ES-I3 (cell line): ENCODE results near the gene EIF3A.
"Not testable (repeated sequence)": the region's sequence is repeated elsewhere in the genome, so short reads cannot be mapped to it uniquely, and the experiment has no call there.

Source experiments
- H3K36me3 ChIP-seq: 2 replicates; pipeline ENCODE4 v1.6.1; 2013; ENCODE audit warnings: mild to moderate bottlenecking, low read length, control low read depth, moderate library complexity; ENCODE audit not compliant: insufficient read depth
- H3K4me1 ChIP-seq: 2 replicates; pipeline ENCODE4 v1.6.1; 2013; ENCODE audit warnings: mild to moderate bottlenecking, control low read depth, low read length; ENCODE audit not compliant: insufficient read depth
- H3K9ac ChIP-seq: 2 replicates; pipeline ENCODE4 v1.6.1; 2013; ENCODE audit warnings: low read depth, mild to moderate bottlenecking, low read length, moderate library complexity
- H3K9me3 ChIP-seq: 2 replicates; pipeline ENCODE4 v1.6.1; 2013; ENCODE audit warnings: mild to moderate bottlenecking, low read length, moderate library complexity; ENCODE audit not compliant: control insufficient read depth, insufficient read depth

The EIF3A gene

DNA sequence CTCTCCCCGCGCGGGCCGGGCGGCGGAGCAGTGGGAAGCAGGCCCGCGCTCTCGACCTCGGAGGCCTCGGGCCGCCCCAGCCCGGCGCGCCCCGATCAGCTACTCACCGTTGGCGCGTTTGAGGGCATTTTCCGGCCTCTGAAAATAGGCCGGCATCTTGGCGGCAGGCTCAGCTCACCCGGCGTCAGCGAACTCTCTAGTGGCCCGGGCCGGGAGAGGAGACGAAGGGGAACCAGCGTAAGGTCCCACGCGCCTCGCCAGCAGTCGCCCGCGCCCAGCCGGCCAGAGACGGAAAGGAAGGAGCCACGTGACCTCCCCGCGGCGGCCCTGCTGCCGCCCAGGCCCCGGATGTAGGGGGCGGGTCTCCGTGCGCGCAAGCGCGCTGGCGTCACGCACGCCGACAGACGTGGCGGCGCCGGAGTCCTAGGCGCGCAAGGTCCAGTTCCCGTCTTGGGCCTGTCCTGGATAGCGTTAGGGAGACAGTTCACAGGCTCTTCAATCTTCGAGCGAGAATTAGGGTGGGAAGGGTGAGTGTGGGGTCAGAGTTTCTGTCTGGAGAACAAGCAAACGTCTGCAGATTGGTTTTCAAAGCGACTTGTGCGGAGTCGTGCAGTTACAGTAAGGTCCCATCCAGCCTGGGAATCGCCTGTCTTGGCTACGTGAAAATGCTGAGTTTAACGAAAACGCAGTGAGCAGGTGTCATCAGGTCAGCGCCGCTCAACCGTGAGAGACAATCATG, at the start of gene EIF3A:
EIF3A (minus strand) TSS at position 297 of the 739 bp plus-strand sequence; CDS start at position 156, 141 bp downstream.
- no peaks in the 10 kb centered on the region for H3K36me3 ChIP-seq
- no peaks in the 10 kb centered on the region for H3K9me3 ChIP-seq
- peak within 1 kb of the TSS; percentile 89 for H3K9ac ChIP-seq
- H3K4me1 ChIP-seq, result no peaks in the 10 kb centered on the region

GRCh38 chr10:119129721-119130120, 49.1 kb upstream of the EIF3A start:
- Histone ChIP-seq H3K4me1 (no peaks in the 10 kb centered on the region), H3K36me3 (peaks cover 34% of the 10 kb centered on the region), H3K9me3 (no peaks in the 10 kb centered on the region), H3K9ac (no peak overlapping the region)

- no peaks in the 10 kb centered on the region for H3K4me1 ChIP-seq
- no peak overlapping the region for H3K9ac ChIP-seq
- H3K36me3 ChIP-seq, result peaks cover 21% of the 10 kb centered on the region
Measured at GRCh38 chr10:119125942-119126341, 45.3 kb upstream of the EIF3A start.

DNA sequence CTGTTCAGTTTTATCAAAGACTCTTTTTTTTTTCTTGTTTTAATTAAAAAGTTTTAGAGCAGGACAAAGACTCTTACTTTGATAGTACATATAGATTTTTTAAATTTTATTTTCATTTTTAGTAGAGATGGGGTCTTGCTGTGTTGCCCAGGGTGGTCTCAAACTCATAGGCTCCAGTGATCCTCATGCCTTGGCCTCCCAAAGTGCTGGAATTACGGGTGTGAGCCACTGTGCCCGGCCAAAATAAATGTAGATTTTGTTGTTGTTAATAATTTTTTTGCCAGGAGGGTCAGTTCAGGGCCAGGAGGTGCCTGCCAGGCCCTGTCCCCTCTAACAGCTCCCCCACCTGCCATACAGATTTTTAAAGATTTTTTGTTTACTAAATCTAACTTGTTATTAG, 40.3 kb upstream of the EIF3A start:
- Histone ChIP-seq H3K9me3 (no peaks in the 10 kb centered on the region), H3K36me3 (peaks cover 14% of the 10 kb centered on the region), H3K4me1 (no peaks in the 10 kb centered on the region), H3K9ac (no peak overlapping the region)

More at GRCh38 chr10:119125942-119126341, 45.3 kb upstream of the EIF3A start:
- no peaks in the 10 kb centered on the region for H3K9me3 ChIP-seq

DNA sequence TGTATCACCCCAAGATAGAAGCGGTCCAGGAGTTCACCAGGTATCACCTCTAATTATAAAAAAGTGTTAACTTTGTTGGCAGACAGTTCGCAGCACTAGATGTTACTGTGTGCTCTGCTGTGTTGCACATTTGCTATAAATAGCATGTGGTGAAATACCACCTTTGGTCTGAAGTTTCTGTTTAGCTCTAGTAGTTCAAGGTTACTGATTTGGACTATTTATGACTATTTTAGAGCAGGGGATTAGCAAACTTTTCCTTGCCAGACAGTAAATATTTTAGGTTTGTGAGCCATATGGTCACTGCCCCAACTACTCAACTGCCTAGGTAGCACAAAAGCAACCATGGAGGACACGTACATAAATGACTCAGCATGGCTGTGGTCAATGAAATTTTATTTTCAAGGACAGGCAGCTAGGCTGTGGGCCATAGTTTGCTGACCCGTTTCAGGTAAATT, 39.8 kb upstream of the EIF3A start:
- H3K4me1 ChIP-seq, result no peaks in the 10 kb centered on the region
- no peaks in the 10 kb centered on the region for H3K9me3 ChIP-seq
- H3K9ac ChIP-seq, result no peak overlapping the region
- peaks cover 14% of the 10 kb centered on the region for H3K36me3 ChIP-seq

GRCh38 chr10:119119400-119119799, 38.8 kb upstream of the EIF3A start:
- H3K36me3 ChIP-seq, result peaks cover 14% of the 10 kb centered on the region
- no peaks in the 10 kb centered on the region for H3K9me3 ChIP-seq
- H3K4me1 ChIP-seq, result no peaks in the 10 kb centered on the region
- H3K9ac ChIP-seq, result no peak overlapping the region

GRCh38 chr10:119118231-119118630, 37.6 kb upstream of the EIF3A start:
- H3K9me3 ChIP-seq, result no peaks in the 10 kb centered on the region
- H3K4me1 ChIP-seq, result no peaks in the 10 kb centered on the region
- H3K36me3 ChIP-seq, result peaks cover 14% of the 10 kb centered on the region
- no peak overlapping the region for H3K9ac ChIP-seq

DNA sequence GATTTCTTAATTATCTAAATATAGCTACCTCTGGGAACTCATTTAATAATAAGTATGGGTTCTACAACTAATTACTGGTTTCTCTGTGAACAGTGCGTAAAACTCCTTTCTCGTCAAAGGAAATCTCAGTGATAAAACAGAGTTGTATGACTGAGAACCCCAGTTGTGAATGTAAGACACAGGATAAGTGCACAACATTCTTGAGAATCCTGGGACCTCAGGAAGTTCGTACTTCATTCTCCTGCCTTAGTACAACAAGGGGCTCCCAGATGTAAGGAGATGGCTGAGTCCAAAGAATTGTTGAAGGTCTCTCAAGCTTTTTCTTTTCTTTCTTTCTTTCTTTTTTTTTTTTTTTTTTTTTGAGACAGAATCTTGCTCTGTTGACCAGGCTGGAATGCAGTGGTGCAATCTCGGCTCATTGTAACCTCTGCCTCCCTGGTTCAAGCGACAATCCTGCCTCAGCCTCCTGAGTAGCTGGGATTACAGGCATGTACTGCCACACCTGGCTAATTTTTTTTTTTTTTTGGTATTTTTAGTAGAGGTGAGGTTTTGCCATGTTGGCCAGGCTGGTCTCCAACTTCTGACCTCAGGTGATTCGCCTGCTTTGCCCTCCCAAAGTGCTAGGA, 35.8 kb upstream of the EIF3A start:
- no peak overlapping the region for H3K9ac ChIP-seq
- H3K9me3 ChIP-seq, result no peaks in the 10 kb centered on the region
- no peaks in the 10 kb centered on the region for H3K4me1 ChIP-seq
- H3K36me3 ChIP-seq, result peaks cover 11% of the 10 kb centered on the region

DNA sequence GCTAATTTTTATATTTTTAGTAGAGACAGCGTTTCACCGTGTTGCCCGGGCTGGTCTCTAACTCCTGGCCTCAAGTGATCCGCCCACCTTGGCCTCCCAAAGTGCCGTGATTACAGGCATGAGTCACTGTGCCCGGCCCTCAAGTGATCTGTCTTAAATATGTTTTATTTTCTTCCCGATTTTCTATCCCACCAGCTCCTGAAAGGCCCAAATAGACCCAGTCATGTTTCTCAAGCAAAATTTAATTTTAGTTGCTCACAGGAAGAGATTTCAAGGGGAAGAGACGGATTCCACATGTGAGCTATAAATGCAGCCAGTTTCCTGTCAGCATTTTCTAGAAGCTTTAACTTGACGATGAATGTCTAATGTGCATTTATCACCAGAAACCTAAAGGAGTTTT, 35.3 kb upstream of the EIF3A start:
- H3K4me1 ChIP-seq, result no peaks in the 10 kb centered on the region
- no peak overlapping the region for H3K9ac ChIP-seq
- H3K9me3 ChIP-seq, result no peaks in the 10 kb centered on the region
- peaks cover 10% of the 10 kb centered on the region for H3K36me3 ChIP-seq

GRCh38 chr10:119113751-119114732, 33.4 kb upstream of the EIF3A start:
- no peak overlapping the region for H3K9ac ChIP-seq
- H3K4me1 ChIP-seq, result no peaks in the 10 kb centered on the region
- H3K36me3 ChIP-seq, result peaks cover 3% of the 10 kb centered on the region; the same call in 1 of the 2 replicates

DNA sequence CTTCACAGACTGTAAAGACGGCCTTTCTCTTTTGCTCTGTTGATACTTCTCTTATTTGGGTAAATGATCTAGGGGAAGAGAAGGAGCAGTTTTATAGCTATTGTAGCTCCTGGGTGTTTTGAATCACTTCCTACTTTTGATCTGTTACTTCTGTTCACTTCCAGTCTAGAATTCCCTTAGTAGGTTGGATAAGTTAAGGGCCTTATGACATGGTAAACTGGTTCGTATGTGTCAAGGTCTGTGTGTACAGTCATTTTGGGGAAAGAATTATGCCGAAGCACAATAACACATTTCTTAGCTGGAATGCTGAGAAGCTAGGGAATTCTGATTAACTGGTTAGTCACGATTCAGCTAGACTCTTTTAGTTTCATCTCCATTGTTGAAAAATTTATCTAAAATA, 31.4 kb upstream of the EIF3A start:
- H3K36me3 ChIP-seq, result peaks cover 3% of the 10 kb centered on the region
- H3K9ac ChIP-seq, result no peak overlapping the region
- no peaks in the 10 kb centered on the region for H3K9me3 ChIP-seq
- no peaks in the 10 kb centered on the region for H3K4me1 ChIP-seq

More at GRCh38 chr10:119113751-119114732, 33.4 kb upstream of the EIF3A start:
- H3K9me3 ChIP-seq, result no peaks in the 10 kb centered on the region

DNA sequence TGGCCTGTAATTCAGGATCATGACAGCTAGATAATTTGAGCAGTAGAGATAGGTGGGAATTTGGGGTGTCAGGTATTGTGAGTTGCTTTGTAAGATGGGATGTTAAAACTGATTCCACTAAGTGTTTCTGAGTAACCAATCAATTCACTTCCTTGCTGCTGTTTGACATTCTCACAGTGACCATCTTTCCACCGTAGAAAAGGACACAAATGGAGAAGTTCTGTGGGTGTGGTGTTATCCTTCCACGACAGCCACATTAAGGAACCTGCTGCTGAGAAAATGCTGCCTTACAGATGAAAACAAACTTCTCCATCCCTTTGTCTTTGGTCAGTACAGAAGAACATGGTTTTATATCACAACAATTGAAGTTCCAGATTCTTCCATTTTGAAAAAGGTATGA, 27.2 kb upstream of the EIF3A start:
- not testable (repeated sequence) for H3K9me3 ChIP-seq, H3K9ac ChIP-seq, H3K36me3 ChIP-seq, H3K4me1 ChIP-seq

DNA sequence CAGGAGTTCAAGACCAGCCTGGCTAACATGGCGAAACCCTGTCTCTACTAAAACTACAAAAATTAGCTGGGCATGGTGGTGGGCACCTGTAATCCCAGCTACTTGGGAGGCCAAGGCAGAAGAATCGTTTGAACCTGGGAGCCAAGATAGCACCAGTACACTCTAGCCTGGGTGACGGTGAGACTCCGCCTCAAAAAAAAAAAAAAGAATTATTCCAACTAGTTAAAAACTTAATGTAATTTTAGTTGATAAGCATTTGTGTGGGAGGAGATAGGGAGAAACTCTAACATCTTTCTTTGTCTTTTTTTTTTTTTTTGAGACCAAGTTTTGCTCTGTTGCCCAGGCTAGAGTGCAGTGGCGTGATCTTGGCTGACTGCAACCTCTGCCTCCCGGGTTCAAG, 26.5 kb upstream of the EIF3A start:
- not testable (repeated sequence) for H3K4me1 ChIP-seq, H3K9me3 ChIP-seq, H3K9ac ChIP-seq, H3K36me3 ChIP-seq

GRCh38 chr10:119105899-119106298, 25.3 kb upstream of the EIF3A start:
- H3K9ac ChIP-seq, H3K9me3 ChIP-seq, H3K36me3 ChIP-seq, H3K4me1 ChIP-seq: not testable (repeated sequence)
